Islet of Langerhans (tissue), 1 donor: Measurements from ENCODE around the gene CD63.

Source experiments
- FAIRE-seq: peaks from one replicate; lab custom pipeline; 2011; peaks lifted over from hg19 to GRCh38; lab: Jason Lieb, UNC

Gene CD63

GRCh38 chr12:55739025-55739378 is 10.2 kb upstream of the CD63 start:
- no peak for FAIRE-seq

- FAIRE-seq: peak; percentile 96
These were observed 9.6 kb upstream of the CD63 start for GRCh38 chr12:55738123-55739024.

- FAIRE-seq: no peak
These were observed 8.8 kb upstream of the CD63 start for GRCh38 chr12:55737581-55738122.

GRCh38 chr12:55736780-55737580 is 8.2 kb upstream of the CD63 start:
- FAIRE-seq: peak; percentile 13

GRCh38 chr12:55736076-55736475 is 7.3 kb upstream of the CD63 start:
- FAIRE-seq: no peak

GRCh38 chr12:55734595-55734994 is 5.8 kb upstream of the CD63 start:
- FAIRE-seq: no peak

- no peak for FAIRE-seq
These were observed 5.0 kb upstream of the CD63 start for GRCh38 chr12:55733858-55734257.

- FAIRE-seq: no peak
These were observed 4.3 kb upstream of the CD63 start for GRCh38 chr12:55733021-55733555.

- no peak for FAIRE-seq
These were observed 3.5 kb upstream of the CD63 start for GRCh38 chr12:55732288-55732687.

GRCh38 chr12:55729819-55730818 is 1.3 kb upstream of the CD63 start:
- no peak for FAIRE-seq

GRCh38 chr12:55728186-55728938 is 447 bp downstream of the CD63 start:
- no peak for FAIRE-seq

GRCh38 chr12:55727643-55728185 is 1.1 kb downstream of the CD63 start:
- no peak for FAIRE-seq

GRCh38 chr12:55726971-55727370 is 1.8 kb downstream of the CD63 start:
- no peak for FAIRE-seq

- no peak for FAIRE-seq
These were observed 3.3 kb downstream of the CD63 start for GRCh38 chr12:55725556-55725955.

- no peak for FAIRE-seq
These were observed 3.9 kb downstream of the CD63 start for GRCh38 chr12:55724940-55725309.

GRCh38 chr12:55724226-55724939 is 4.4 kb downstream of the CD63 start:
- FAIRE-seq: no peak

- no peak for FAIRE-seq
These were observed 5.1 kb downstream of the CD63 start for GRCh38 chr12:55723516-55724225.

GRCh38 chr12:55722948-55723347 is 5.9 kb downstream of the CD63 start:
- FAIRE-seq: no peak

- no peak for FAIRE-seq
These were observed 7.1 kb downstream of the CD63 start for GRCh38 chr12:55721601-55722213.
